C4-2B (cell line): ENCODE data around the gene TMEM116.

Source experiments
- ZFX ChIP-seq: fragments of 450-650 bp; IDR thresholded peaks from 2 replicates; pipeline ENCODE4 v1.6.1; 2017
- TF ChIP-seq, protein P1 (sequence below): fragments of 450-650 bp; conservative IDR thresholded peaks from 2 replicates; pipeline ENCODE4 v1.5.1; 2017; ENCODE audit warnings: mild to moderate bottlenecking

- TF ChIP-seq, protein P1, sequence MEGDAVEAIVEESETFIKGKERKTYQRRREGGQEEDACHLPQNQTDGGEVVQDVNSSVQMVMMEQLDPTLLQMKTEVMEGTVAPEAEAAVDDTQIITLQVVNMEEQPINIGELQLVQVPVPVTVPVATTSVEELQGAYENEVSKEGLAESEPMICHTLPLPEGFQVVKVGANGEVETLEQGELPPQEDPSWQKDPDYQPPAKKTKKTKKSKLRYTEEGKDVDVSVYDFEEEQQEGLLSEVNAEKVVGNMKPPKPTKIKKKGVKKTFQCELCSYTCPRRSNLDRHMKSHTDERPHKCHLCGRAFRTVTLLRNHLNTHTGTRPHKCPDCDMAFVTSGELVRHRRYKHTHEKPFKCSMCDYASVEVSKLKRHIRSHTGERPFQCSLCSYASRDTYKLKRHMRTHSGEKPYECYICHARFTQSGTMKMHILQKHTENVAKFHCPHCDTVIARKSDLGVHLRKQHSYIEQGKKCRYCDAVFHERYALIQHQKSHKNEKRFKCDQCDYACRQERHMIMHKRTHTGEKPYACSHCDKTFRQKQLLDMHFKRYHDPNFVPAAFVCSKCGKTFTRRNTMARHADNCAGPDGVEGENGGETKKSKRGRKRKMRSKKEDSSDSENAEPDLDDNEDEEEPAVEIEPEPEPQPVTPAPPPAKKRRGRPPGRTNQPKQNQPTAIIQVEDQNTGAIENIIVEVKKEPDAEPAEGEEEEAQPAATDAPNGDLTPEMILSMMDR = no peak
- TF ChIP-seq ZFX = no peak
Measured at GRCh38 chr12:111932241-111932640, 80.7 kb downstream of the TMEM116 start.
